GM21360 (cell line): ENCODE data around the gene COMMD7.
"Not testable (repeated sequence)": the region's sequence is repeated elsewhere in the genome, so short reads cannot be mapped to it uniquely, and the experiment has no call there.

ENCODE experiments used
- ATAC-seq: cut with Tn5 transposase; IDR thresholded peaks from one replicate; pipeline ENCODE4 v1.9.1; 2021; ENCODE audit warnings: mild to moderate bottlenecking, moderate library complexity; ENCODE audit not compliant: unreplicated experiment

The COMMD7 gene

DNA sequence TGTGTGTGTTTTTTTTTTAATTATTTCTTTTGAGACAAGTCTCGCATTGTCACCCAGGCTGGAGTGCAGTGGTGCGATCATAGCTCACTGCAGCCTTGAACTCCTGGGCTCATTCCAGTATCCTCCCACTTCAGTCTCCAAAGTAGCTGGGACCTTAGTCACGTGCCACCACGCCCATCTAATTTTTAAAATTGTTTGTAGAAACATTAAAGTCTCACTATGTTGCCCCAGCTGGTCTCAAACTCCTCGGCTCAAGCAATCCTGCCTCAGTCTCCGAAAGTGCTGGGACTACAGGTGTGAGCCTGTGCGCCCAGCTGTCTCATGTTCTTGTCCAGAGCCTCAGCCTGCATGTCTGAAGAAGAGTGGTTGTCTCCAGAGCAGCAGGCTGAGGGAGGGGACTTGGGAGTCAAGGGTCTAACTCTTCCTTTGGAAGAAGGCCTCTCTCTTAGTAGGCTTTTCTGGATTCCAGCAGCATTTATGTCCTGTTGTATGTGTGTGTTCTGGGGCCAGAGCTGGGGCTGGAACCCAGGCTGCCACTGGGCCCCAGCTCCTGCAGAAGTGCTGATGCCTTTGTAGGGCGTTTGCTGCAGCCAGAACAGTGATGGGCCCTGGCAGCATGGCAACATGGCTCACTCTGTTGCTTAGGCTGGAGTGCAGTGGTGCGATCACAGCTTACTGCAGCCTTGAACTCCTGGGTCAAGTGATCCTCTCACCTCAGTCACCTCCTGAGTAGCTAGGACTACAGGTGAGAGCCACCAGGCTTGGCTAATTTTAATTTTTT, 24.3 kb upstream of the COMMD7 start:
- no peak for ATAC-seq

DNA sequence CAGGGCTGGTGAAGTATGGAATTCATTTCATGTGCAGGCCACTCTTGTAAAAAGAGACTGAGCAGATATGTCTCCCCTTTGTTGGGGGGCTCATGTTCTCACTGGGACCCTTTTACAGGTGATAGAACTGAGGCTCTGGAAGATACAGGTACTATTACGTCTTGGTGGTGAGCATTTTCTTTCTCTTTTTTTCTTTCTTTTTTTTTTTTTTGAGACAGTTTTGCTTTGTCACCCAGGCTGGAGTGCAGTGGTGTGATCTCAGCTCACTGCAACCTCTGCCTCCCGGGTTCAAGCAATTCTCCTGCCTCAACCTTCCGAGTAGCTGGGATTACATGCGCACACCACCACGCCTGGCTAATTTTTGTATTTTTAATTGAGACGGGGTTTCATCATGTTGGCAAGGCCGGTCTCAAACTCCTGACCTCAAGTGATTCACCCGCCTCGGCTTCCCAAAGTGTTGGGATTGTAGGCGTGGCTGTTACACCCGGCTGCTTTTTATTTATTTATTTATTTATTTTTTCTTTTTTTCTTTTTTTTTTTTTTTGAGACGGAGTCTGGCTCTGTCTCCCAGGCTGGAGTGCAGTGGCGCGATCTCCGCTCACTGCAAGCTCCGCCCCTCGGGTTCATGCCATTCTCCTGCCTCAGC, 22.1 kb upstream of the COMMD7 start:
- ATAC-seq = not testable (repeated sequence)

DNA sequence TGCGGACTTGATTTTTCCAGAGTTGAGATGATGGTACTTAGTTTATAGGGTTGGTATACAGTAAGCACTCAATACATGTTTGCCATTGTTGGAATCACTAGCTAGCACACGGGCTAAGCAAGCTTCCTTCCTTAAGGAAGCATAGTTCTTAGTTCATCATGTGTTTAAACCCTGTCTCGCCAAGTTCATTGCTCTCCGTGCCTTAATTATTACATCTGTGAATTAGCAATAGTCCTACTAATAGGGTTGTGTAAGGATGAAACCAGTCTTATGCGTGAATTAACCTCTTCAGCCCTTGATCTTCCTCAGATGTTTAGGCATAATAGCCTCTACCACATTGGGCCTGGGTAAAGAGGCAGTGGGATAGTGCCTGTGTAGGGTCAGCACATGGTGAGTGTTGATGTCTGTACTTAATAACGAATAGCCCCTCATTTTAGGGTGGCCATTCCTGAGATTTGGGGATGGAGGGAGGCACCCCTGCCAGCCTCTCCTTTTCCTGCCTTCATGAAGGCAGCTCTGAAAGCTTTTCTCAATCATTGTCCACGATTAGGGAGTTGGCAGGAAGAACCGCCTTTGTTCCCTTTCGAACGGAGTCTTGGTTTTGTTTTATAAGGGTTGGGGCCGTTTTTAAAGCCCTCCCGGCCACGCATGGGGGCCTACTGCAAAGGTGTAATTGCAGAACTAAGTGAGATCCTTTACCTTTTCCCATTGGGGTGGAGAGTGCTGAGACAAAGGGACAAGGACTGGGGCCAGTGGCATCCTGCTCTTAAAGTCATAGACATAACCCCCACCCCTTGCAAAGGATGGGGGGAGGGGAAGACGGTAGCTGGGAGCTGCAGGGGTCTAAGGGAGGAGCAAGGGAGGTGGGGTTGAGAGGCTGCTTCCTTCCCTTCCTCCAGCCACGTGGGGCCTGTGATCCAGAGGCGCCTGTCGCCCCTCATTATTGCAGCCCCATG, 21.0 kb upstream of the COMMD7 start:
- ATAC-seq = no peak

DNA sequence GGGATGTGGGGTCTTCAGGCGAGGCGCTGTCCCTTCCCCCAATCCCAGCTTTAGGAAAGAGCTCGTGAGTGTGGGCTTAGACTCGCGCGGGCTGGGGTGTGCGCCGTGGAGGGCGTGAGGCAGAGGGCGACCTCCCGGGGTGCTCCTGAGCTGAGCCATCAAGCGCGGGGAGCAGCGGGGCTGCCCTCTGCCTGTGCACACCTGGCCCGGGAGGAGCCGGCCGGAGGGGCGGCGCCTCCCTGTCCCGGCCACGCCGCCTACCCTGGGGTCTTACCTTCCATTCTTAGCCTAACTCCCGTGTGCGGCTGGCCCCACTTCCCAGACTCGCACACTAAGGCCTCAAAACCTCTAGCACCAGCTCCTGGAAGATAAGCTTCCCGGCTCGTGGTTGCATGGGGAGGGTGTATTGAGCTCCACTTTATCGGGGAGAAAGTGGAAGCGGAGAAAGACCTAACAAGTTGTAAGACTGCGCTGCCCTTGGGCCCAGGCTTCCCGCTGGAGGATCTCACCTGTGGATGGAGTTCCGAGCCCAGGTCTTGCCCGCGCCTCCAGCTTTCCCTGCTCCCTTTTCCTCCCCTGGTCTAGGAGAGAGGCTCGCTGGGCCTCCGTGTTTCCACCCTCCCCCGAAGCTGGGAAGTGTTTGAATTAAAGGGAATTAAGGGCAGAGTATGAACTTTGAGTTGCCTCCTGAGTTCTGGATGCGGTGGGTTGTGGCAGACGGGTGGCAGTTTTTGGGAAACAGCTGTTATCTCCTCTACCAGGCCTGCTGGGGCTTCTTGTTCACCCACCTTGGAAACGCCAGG, 20.1 kb upstream of the COMMD7 start:
- no peak for ATAC-seq

DNA sequence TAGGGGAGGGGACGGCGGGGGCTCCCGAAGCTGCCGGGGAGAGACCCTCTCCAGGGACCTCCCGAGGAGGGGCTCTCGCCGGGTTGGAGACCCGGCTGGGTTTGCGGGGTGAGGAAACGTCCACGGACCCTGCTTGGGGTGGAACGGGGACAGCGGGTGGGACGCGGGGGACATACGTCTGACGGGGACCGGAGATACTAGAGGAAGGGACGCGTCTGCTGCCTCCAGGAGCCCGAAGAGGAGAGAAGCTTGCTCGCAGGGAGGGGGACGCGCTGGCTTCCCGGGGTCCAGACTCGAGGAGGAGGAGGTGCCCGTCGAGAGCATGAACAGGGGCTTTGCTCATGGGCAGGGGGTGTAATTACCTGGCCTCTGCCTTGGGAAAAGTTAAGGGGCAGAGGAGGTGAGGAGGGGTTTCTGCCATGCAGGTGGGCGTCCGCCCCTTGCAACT, 19.5 kb upstream of the COMMD7 start:
- ATAC-seq = no peak

DNA sequence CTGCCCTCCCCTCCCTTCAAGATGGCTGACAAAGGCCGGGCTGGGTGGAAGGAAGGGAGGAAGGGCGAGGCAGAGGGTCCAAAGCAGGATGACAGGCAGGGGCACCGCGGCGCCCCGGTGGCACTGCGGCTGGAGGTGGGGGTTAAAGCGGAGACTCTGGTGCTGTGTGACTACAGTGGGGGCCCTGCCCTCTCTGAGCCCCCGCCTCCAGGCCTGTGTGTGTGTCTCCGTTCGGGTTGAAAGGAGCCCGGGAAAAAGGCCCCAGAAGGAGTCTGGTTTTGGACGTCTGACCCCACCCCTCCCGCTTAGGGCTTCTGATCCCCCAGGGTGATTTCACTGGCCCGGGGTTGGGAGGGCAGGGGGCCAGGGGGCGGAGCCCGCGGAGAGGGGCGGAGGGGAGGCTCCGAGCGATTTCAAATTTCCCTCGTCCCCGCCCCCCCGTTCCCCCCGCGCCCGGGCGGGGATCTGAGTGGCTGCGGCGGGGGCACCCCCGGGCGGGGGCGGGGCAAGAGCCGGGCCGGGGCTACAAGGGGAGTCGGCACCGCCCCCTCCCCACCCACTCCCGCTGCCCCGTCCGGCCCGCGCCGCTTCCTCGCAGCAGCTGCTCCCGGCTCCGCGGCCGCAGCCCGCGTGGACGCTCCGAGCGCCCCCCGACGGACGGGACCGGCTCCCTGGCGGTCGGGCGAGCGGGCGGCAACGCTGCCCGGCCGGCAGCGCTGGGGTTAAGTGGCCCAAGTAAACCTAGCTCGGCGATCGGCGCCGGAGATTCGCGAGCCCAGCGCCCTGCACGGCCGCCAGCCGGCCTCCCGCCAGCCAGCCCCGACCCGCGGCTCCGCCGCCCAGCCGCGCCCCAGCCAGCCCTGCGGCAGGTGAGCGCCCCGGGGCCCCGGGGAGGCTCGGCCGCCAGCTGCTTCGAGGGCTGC, 18.8 kb upstream of the COMMD7 start, which contains the start of gene DNMT3B:
TSS of gene DNMT3B (plus strand) at position 555 of the 923 bp plus-strand sequence. CDS start 17,939 bp downstream, outside the sequence.
- peak; percentile 46 for ATAC-seq

DNA sequence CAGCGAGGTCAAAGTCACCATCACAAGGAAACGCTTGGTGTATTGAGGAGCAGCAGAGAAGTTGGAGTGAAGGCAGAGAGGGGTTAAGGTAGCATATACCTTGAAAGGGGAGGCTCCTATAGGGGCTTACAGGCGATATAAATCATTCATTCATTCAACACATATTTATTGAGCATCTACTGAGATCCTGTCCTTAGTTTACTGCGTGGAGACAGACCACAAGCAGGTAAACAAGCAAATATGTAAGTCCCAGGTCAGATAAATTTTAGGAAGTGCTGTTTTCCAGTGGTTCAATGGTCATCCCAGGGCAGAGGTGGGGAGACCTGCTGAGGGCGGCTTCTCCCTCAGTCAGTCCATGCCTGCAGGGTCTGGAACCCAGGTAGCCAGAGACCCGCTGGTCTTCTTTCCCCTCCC, 18.2 kb upstream of the COMMD7 start:
- ATAC-seq = no peak

DNA sequence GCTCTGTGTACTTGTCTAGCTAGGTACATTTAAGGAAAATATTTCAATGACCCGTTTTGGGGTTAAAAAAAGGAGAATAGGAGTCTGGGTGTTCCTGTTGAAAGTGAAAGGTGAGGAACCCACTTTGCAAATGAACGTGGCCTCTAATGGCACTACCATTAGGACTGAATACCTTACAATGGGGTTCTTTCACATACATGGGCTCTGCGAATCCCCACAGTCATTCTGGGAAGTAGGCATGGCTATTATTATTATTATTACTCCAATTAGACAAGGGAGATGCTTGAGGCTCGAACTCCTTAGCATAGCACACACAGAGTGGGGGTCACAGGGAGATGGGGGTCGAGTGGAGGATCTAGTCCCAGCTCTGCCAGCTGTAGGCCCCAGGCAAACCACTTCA, 12.9 kb upstream of the COMMD7 start:
- ATAC-seq = no peak

DNA sequence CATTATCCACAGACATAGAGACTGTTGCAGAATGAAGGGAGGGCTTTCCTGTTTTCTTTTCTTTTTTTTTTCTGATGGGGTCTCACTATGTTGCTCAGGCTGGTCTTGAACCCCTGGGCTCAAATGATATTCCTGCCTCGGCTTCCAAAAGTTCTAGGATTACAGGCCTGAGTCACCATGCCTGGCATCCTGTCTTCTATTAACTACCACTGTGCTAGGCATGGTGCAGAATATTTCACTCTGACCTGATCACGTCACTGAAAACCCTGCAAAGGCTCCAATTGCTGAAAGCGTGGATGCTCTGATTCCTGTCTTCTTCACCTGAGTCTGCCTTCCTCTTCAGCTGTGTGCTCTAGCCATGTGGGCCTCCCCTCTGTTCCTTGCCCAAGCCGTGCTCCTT, 10.5 kb upstream of the COMMD7 start:
- no peak for ATAC-seq

DNA sequence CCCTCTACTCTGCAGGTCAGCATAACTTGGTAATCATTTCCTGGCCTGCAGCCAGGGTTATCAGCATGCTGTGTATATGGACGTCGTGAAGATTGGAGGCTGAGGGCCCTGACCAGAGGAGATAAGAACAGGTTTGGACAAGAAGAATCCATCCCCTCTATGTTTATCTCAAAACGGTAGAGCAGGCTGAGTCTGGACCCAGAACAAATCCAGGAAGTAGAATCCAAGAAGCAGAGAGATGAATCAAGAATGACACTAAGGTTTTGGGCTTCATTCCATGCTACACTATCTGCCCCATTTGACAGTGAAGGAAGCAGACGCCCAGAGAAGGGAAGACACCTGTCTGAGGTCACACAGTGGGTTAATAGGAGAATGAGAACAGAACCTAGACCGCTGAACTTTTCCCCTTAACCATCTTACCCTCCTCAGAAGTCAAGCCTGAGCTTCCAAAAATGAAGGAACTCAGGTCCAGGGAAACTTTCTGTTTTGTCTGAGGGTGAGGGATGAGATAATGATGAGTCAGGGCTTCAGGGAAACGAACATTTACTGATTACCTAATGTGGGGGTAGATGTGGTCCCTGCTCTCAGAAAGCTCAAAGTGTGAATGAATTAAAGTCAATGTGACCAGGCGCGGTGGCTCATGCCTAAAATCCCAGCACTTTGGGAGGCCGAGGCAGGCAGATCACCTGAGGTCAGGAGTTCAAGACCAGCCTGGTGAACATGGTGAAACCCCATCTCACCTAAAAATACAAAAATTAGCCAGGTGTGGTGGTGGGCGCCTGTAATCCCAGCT, 9.4 kb upstream of the COMMD7 start:
- no peak for ATAC-seq

DNA sequence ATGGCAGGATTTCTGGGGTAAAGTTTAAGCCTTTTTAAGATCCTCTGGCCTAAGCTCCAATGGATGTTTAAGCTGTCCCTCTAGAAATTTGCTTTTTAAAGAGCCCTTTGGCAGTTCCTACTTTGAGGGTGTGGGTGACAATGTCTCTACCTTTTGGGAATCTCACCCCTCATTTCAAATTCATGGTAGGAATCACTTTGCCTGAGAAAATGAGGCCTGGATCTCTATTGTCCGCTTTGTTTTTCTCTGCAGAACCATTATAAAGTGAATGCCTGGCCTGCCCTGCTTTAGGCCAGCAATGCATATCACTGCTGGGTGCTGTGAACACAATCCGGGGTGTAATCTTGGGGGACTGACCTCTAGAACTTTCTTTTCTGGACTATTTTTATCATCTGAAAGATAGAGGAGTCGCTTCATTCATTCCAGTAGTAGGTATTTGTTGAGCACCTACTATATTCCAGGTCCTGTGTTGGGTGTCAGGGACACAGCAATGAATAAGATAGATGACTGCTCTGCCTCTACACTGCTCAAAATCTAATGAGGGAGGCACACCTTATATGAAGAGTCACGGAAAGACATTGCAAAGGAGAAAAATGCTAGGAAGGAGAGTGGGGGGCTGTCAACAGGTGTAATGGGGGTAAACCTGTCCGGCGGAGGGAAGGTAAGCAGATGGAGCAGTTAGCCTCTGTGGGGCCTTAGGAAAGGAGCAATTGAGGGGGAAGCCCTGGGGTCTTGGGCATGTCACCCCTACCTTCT, 8.6 kb upstream of the COMMD7 start:
- ATAC-seq = no peak

DNA sequence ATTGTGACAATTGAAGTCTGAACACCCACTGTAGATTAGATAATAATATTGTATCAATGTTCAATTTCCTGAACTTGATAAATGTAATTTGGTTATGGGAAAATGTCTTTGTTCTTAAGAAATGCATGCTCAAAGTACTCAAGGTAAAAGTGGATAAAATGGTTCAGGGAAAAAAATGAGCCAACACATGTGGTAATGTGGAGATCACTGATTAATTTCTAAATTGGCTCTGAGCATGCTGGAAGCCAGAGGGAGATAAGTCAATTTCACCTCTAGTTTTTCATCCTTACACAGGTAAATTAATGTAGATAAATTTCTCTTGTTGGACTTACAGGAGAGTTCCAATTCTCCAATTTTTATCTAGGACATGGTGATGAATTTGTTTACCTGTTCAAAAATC, 8.0 kb upstream of the COMMD7 start:
- ATAC-seq = no peak

DNA sequence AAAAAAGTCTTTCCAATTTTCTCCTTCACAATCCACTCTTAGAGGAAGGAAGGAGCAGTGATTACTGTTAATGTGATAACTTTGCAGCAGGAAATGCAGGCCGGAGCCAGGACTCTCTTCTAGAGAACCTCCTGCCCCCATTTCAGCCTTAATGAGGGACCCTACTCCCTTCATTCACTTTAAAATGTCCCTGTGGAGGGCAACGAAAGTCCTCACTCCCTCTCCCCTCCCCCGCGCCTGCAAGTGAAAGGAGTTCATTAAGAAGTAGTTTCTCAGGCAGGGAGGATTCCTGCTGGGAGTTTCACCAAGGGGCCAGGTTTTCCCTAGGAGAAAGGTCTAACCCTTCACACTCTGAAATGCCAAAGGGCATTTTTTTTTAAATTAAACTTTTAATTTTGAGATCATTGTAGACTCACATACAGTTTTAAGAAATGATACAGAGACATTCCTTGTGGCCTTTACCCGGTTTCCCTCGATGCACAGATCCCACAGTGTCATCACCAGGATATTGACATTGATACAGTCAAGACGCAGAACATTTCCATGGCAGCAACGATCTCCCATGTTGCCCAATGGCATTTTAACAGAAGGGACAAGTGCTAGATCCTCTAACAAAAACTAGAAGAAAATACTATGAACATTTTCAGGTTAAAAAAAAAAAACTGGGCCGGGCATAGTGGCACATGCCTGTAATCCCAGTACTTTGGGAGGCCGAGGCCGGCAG, 6.8 kb upstream of the COMMD7 start:
- no peak for ATAC-seq

DNA sequence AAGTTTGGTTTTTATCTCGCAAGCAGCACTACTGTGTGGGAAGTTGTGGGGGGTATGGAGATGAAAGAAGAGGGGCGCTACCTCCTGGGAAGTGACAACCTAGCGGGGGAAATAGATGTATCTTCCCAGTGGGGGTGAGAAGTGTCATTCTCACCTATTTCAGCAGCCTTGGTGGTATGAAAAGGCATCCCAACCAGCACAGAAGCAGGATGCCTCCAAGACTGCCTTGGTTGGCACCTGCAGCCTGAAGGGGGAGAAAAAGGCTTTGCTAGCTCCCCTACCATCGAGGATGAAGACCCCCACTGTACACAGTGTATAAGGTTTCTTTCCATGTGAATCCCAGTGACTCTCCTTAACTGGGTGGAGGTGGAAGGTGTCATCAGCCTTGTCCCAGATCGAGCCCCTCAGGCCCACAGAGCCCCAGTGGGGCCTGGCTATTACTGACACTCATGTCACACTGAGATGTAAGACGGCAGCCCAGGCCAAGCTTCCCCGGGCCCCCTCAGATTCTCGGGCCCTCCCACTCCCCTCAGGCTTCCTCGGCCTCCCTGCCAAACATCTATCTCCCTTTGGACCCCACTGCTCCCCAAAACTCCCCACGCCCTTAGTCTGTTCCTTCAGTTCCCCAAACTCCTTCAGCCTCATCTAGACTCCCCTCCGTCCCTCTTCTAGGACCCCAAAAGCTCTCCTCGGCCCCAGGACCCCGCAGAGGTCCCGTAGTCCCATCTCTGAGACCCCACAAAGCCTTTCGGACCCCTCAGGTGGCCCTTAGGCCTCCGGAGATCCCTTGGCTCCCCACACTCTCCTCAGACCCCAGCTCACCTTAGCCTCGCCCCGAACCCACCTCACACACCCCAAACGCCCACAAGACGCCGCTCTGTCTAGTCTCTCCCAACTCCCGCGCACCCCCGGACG, 688 bp downstream of the COMMD7 start:
- ATAC-seq = no peak

DNA sequence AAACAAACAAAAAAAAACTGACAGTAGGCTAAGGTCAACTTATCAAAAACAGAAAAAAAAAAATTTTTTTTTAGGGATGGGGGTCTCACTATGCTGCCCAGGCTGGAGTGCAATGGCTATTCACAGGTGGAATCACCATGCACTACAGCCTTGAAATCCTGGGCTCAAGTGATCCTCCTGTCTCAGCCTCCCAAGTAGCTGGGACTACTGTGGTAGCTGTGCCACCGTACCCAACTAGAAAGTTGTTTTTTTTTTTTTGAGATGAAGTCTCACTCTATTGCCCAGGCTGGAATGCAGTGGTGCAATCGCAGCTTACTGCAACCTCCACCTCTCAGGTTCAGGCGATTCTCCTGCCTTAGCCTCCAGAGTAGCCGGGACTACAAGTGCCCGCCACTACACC, 2.1 kb downstream of the COMMD7 start:
- ATAC-seq = no peak
